Measurements from ENCODE around the gene KCNAB1. TPM values are rescaled to one million over a fixed set of nuclear protein-coding genes. Genes with fewer than 3 reads are reported as not detected.

KCNAB1 gene
- total RNA-seq, 1 experiment from 2014 or later: not detected

- H3K9me3 ChIP-seq (ENCODE audit: low read length): no peaks in the 10 kb centered on the region
- intact Hi-C loops (cut with micrococcal nuclease): no loop called here
- BruUV-seq (replicated peaks): no TSS peak
- no peaks in the 10 kb centered on the region for H3K79me2 ChIP-seq (ENCODE audit: low read length)
- H3K9me2 ChIP-seq (replicated peaks; ENCODE audit: low read length): no peaks in the 10 kb centered on the region
- no peak overlapping the region for H3K4me2 ChIP-seq (ENCODE audit: low read length)
- DNase-seq (no peak), ATAC-seq (no peak)
- TF ChIP-seq EZH2phosphoT487 (IDR thresholded peaks at IDR 0.05; ENCODE audit: borderline replicate concordance, low read length) (no peak), CTCF (conservative IDR thresholded peaks at IDR 0.05; ENCODE audit: low read depth, low read length) (no peak), EZH2 (IDR thresholded peaks at IDR 0.05; ENCODE audit: low read length, unreplicated experiment) (no peak)
- H3K27me3 ChIP-seq (ENCODE audit: low read length): peaks cover 23% of the 10 kb centered on the region; the same call in 1 of the 2 replicates
- H3K27ac ChIP-seq (ENCODE audit: low read length): no peak overlapping the region
- no peak overlapping the region for H3K4me3 ChIP-seq (ENCODE audit: low read length)
- no peaks in the 10 kb centered on the region for H3K36me3 ChIP-seq (ENCODE audit: low read depth, low read length)
- no peaks in the 10 kb centered on the region for H4K20me1 ChIP-seq (ENCODE audit: low read length)
- H3F3A ChIP-seq (ENCODE audit: low read length, unreplicated experiment): no peaks in the 10 kb centered on the region
- no peak overlapping the region for H2AFZ ChIP-seq (ENCODE audit: low read length)
- H3K9ac ChIP-seq (ENCODE audit: low read length): no peak overlapping the region
- H3K4me1 ChIP-seq (ENCODE audit: insufficient read depth, low read length): peaks cover 5% of the 10 kb centered on the region; the same call in 1 of the 2 replicates
- POLR2A ChIA-PET (ENCODE audit: unreplicated experiment): no interaction called here
- CTCF ChIA-PET: interaction anchor here (0.6 kb wide), 2 partner anchors 63 to 152 kb away, joined by 5 to 15 read pairs; no protein-coding TSS in a partner anchor
Observed at GRCh38 chr3:156140001-156140595, 19.7 kb downstream of the KCNAB1 start.

- Histone ChIP-seq H3K9me2 (replicated peaks; ENCODE audit: low read length) (no peaks in the 10 kb centered on the region), H3K36me3 (ENCODE audit: low read depth, low read length) (no peaks in the 10 kb centered on the region), H4K20me1 (ENCODE audit: low read length) (no peaks in the 10 kb centered on the region), H3K4me2 (ENCODE audit: low read length) (0 out of 2 replicates have a peak overlapping the region, but pooled peaks have one; percentile 32), H3K9me3 (ENCODE audit: low read length) (no peaks in the 10 kb centered on the region), H2AFZ (ENCODE audit: low read length) (no peak overlapping the region), H3K4me3 (ENCODE audit: low read length) (no peak overlapping the region), H3K4me1 (ENCODE audit: insufficient read depth, low read length) (peaks cover 5% of the 10 kb centered on the region; the same call in 1 of the 2 replicates), H3K27ac (ENCODE audit: low read length) (no peak overlapping the region), H3K27me3 (ENCODE audit: low read length) (peaks cover 26% of the 10 kb centered on the region; the same call in 1 of the 2 replicates), H3K79me2 (ENCODE audit: low read length) (no peaks in the 10 kb centered on the region), H3F3A (ENCODE audit: low read length, unreplicated experiment) (no peaks in the 10 kb centered on the region), H3K9ac (ENCODE audit: low read length) (no peak overlapping the region)
- DNase-seq (peak; percentile 65), ATAC-seq (peak; percentile 67)
- no peak for TF ChIP-seq EZH2 (IDR thresholded peaks at IDR 0.05; ENCODE audit: low read length, unreplicated experiment)
- TF ChIP-seq CTCF (conservative IDR thresholded peaks at IDR 0.05; ENCODE audit: low read depth, low read length): no peak
- TF ChIP-seq EZH2phosphoT487 (IDR thresholded peaks at IDR 0.05; ENCODE audit: borderline replicate concordance, low read length): no peak
- CTCF ChIA-PET: no interaction called here
- intact Hi-C loops (cut with micrococcal nuclease): no loop called here
- POLR2A ChIA-PET (ENCODE audit: unreplicated experiment): no interaction called here
- no TSS peak for BruUV-seq (replicated peaks)
Observed at GRCh38 chr3:156142702-156143101, 22.3 kb downstream of the KCNAB1 start.

GRCh38 chr3:156143136-156143535, 22.8 kb downstream of the KCNAB1 start:
- H3K4me1 ChIP-seq (ENCODE audit: insufficient read depth, low read length): peaks cover 5% of the 10 kb centered on the region; the same call in 1 of the 2 replicates
- ATAC-seq: no peak
- H2AFZ ChIP-seq (ENCODE audit: low read length): no peak overlapping the region
- intact Hi-C loops (cut with micrococcal nuclease): no loop called here
- H3K4me3 ChIP-seq (ENCODE audit: low read length): no peak overlapping the region
- H3K27me3 ChIP-seq (ENCODE audit: low read length): peaks cover 26% of the 10 kb centered on the region; the same call in 1 of the 2 replicates
- no peak for DNase-seq
- no peak overlapping the region for H3K27ac ChIP-seq (ENCODE audit: low read length)
- no peaks in the 10 kb centered on the region for H3K79me2 ChIP-seq (ENCODE audit: low read length)
- 0 out of 2 replicates have a peak overlapping the region, but pooled peaks have one; percentile 32 for H3K4me2 ChIP-seq (ENCODE audit: low read length)
- TF ChIP-seq CTCF (conservative IDR thresholded peaks at IDR 0.05; ENCODE audit: low read depth, low read length) (no peak), EZH2phosphoT487 (IDR thresholded peaks at IDR 0.05; ENCODE audit: borderline replicate concordance, low read length) (no peak), EZH2 (IDR thresholded peaks at IDR 0.05; ENCODE audit: low read length, unreplicated experiment) (no peak)
- BruUV-seq (replicated peaks): no TSS peak
- H3K9me2 ChIP-seq (replicated peaks; ENCODE audit: low read length): no peaks in the 10 kb centered on the region
- no peaks in the 10 kb centered on the region for H3F3A ChIP-seq (ENCODE audit: low read length, unreplicated experiment)
- no peaks in the 10 kb centered on the region for H4K20me1 ChIP-seq (ENCODE audit: low read length)
- H3K36me3 ChIP-seq (ENCODE audit: low read depth, low read length): no peaks in the 10 kb centered on the region
- ChIA-PET POLR2A (ENCODE audit: unreplicated experiment) (no interaction called here), CTCF (no interaction called here)
- no peak overlapping the region for H3K9ac ChIP-seq (ENCODE audit: low read length)
- H3K9me3 ChIP-seq (ENCODE audit: low read length): no peaks in the 10 kb centered on the region

All from PC-3 (cell line).